ENCODE data around the gene PATJ. TPM values are rescaled to one million over a fixed set of nuclear protein-coding genes. Genes with fewer than 3 reads are reported as not detected.

Gene PATJ
- total RNA-seq, 1 experiment from 2014 or later, result 47.3 TPM

DNA sequence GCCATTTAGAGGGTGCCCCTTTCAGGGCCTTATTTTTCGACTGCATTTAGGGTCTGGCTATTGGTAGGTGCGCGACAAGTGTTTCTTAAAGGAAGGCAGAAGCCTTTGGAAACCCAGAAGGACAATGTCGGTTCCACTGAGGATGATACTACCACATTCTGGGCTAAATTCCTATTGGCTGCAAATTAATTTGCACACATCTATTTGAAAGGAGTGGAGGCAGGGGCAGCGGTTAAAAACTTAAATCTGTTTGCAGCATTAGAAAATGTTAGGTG lies 1.1 kb downstream of the PATJ start:
- Histone ChIP-seq H2BK120ac (ENCODE audit: low read depth, low read length, poor library complexity, severe bottlenecking) (no peak overlapping the region), H3K18ac (ENCODE audit: insufficient read length, low read depth, low read length) (no peak overlapping the region), H3K4me2 (ENCODE audit: insufficient read depth, insufficient read length, low read length) (peak overlapping the region; percentile 72), H3K9me3 (ENCODE audit: control insufficient read depth, low read depth, low read length) (no peaks in the 10 kb centered on the region), H4K8ac (replicated peaks; ENCODE audit: insufficient read length, low read depth, low read length) (no peak overlapping the region), H2BK15ac (ENCODE audit: low read depth, low read length) (no peak overlapping the region), H3K9ac (ENCODE audit: extremely low read depth, insufficient read length, low read length) (peak overlapping the region; percentile 45), H3K4me1 (ENCODE audit: insufficient read depth, low read length) (peaks cover 9% of the 10 kb centered on the region; the same call in 1 of the 2 replicates), H4K91ac (ENCODE audit: insufficient read length, low read depth, low read length) (no peak overlapping the region), H2BK5ac (ENCODE audit: insufficient read length, low read length) (no peak overlapping the region), H3K23me2 (ENCODE audit: insufficient read length, low read depth, low read length, poor library complexity, severe bottlenecking) (peaks cover 9% of the 10 kb centered on the region), H2BK20ac (ENCODE audit: low read depth, low read length, poor library complexity, severe bottlenecking) (no peak overlapping the region), H3K14ac (ENCODE audit: insufficient read depth, low read length) (no peak overlapping the region), H3K27ac (ENCODE audit: insufficient read length, low read depth, low read length) (no peak overlapping the region), H3K27me3 (ENCODE audit: insufficient read depth, low read length) (no peaks in the 10 kb centered on the region), H4K20me1 (ENCODE audit: control insufficient read depth, insufficient read depth, insufficient read length) (no peaks in the 10 kb centered on the region), H4K5ac (ENCODE audit: insufficient read length, low read depth, low read length) (no peak overlapping the region), H2AFZ (ENCODE audit: low read length) (no peak overlapping the region), H3K23ac (ENCODE audit: insufficient read length, low read depth, low read length) (no peak overlapping the region), H3K79me2 (ENCODE audit: insufficient read depth, low read length) (peaks cover 11% of the 10 kb centered on the region; the same call in 1 of the 2 replicates), H2BK12ac (ENCODE audit: insufficient read length, low read depth, low read length) (no peak overlapping the region), H3K56ac (ENCODE audit: insufficient read length, low read depth, low read length) (no peak overlapping the region), H3K79me1 (ENCODE audit: insufficient read depth, low read depth, low read length, poor library complexity, severe bottlenecking) (peaks cover 3% of the 10 kb centered on the region), H2AK5ac (ENCODE audit: insufficient read length, low read length) (no peak overlapping the region), H3T11ph (ENCODE audit: low read length) (no peak overlapping the region), H3K4ac (ENCODE audit: low read depth, low read length) (no peak overlapping the region)
- Mint-ChIP-seq H3K27ac (peak overlapping the region in 2 of 3 experiments; percentile 8 to 66; a peak in 4 of 7 replicates), H3K9me3 (no peaks in the 10 kb centered on the region), H3K4me1 (peaks cover 27 to 30% of the 10 kb centered on the region in 2 experiments), H3K4me3 (peak overlapping the region; percentile 86 to 93), H3K27me3 (ENCODE audit: low read depth) (no peaks in the 10 kb centered on the region), H3K36me3 (ENCODE audit: insufficient read depth in 1 of 3, low read depth in 3 of 3) (peaks cover 0 to 5% (median 5%) of the 10 kb centered on the region in 3 experiments; a peak in 4 of 7 replicates)
- TF ChIP-seq CTCF (conservative IDR thresholded peaks at IDR 0.05), result no peak
- WGBS (ENCODE audit: extremely low coverage, insufficient read length, low lambda C conversion rate), result no CpG with 5 or more reads among the region's 5 CpGs
- no peak for DNase-seq

Measured in H9 (cell line).